Hepatocyte (in vitro differentiated cells): ENCODE measurements around the gene AUTS2. TPM values are rescaled to one million over a fixed set of nuclear protein-coding genes. Genes with fewer than 3 reads are reported as not detected.

Source experiments
- DNase-seq: peaks from one replicate; pipeline ENCODE4 v3.0.0-alpha.2; 2016; ENCODE audit warnings: low spot score
- H2AFZ ChIP-seq: fragments of 200-600 bp; sonication (generic); 2 replicates; pipeline ENCODE4 v1.6.0; 2016; ENCODE audit warnings: antibody characterized with exemption, mild to moderate bottlenecking
- H3K27ac ChIP-seq: fragments of 200-600 bp; sonication (generic); 2 replicates; pipeline ENCODE4 v1.5.1; 2016; ENCODE audit warnings: mild to moderate bottlenecking
- H3K27me3 ChIP-seq: fragments of 200-600 bp; sonication (generic); 2 replicates; pipeline ENCODE4 v1.6.1; 2016
- H3K36me3 ChIP-seq: fragments of 200-600 bp; sonication (generic); replicated peaks from 2 replicates; pipeline ENCODE4 v1.5.1; 2016; ENCODE audit warnings: low read depth; ENCODE audit not compliant: insufficient read depth
- H3K4me1 ChIP-seq: fragments of 200-600 bp; sonication (generic); 2 replicates; pipeline ENCODE4 v1.5.1; 2016; ENCODE audit warnings: mild to moderate bottlenecking, moderate library complexity; ENCODE audit not compliant: insufficient read depth
- H3K4me2 ChIP-seq: fragments of 200-600 bp; sonication (generic); 2 replicates; pipeline ENCODE4 v1.6.0; 2016
- H3K4me3 ChIP-seq: fragments of 200-600 bp; sonication (generic); 2 replicates; pipeline ENCODE4 v1.5.1; 2016; ENCODE audit warnings: mild to moderate bottlenecking
- H3K79me2 ChIP-seq: fragments of 200-600 bp; sonication (generic); 2 replicates; pipeline ENCODE4 v1.6.0; 2017; ENCODE audit warnings: mild to moderate bottlenecking
- H3K9me2 ChIP-seq: fragments of 200-600 bp; sonication (generic); replicated peaks from 2 replicates; pipeline ENCODE4 v1.6.0; 2017; ENCODE audit warnings: mild to moderate bottlenecking; ENCODE audit not compliant: insufficient read depth
- H3K9me3 ChIP-seq: fragments of 200-600 bp; sonication (generic); 2 replicates; pipeline ENCODE4 v1.5.1; 2016; ENCODE audit warnings: low read depth, mild to moderate bottlenecking
- H4K20me1 ChIP-seq: fragments of 200-600 bp; sonication (generic); 2 replicates; pipeline ENCODE4 v1.6.0; 2016; ENCODE audit warnings: mild to moderate bottlenecking; ENCODE audit not compliant: insufficient read depth, poor library complexity, severe bottlenecking
- CTCF ChIP-seq: fragments of 200-600 bp; sonication (generic); IDR thresholded peaks from 2 replicates; pipeline ENCODE4 v1.5.1; 2016; ENCODE audit warnings: antibody characterized with exemption, mild to moderate bottlenecking; ENCODE audit not compliant: poor library complexity
- EZH2 ChIP-seq: fragments of 200-600 bp; sonication (generic); IDR thresholded peaks from 2 replicates; pipeline ENCODE4 v1.6.1; 2016; ENCODE audit warnings: antibody characterized with exemption, mild to moderate bottlenecking, borderline replicate concordance
- EZH2phosphoT487 ChIP-seq: fragments of 200-600 bp; sonication (generic); IDR thresholded peaks from one replicate; pipeline ENCODE4 v1.6.1; 2018; ENCODE audit warnings: antibody characterized with exemption, mild to moderate bottlenecking, low read depth, moderate library complexity; ENCODE audit not compliant: unreplicated experiment, severe bottlenecking
- WGBS: methylation state at CpG from one replicate; pipeline ENCODE4 v1.1.6; 2016; ENCODE audit warnings: low lambda C conversion rate; ENCODE audit errors: missing lambda C conversion rate; 5-methylcytosine and 5-hydroxymethylcytosine counted together
- polyA plus RNA-seq: library from polyadenylated mRNA; unstranded; fragments of >200 nt; fragmentation: Nextera tagmentation; extraction: Ambion mirVana; gene quantifications from 2 replicates; pipeline ENCODE4 v1.2.1, GENCODE V29; 2016
- total RNA-seq: library from RNA; depleted of rRNA; stranded (reverse); fragments of >200 nt; gene quantifications from 2 replicates; pipeline ENCODE4 v1.2.3, GENCODE V29; 2014

The AUTS2 gene
- total and polyA plus RNA-seq, 2 experiments from 2014 or later, result 34.4 to 40.9 TPM

- Histone ChIP-seq H4K20me1 (peaks cover 8% of the 10 kb centered on the region), H3K27ac (peak overlapping the region; percentile 48), H2AFZ (no peak overlapping the region), H3K36me3 (no peaks in the 10 kb centered on the region), H3K9me2 (no peaks in the 10 kb centered on the region), H3K4me3 (no peak overlapping the region), H3K4me2 (no peak overlapping the region), H3K79me2 (peaks cover 17% of the 10 kb centered on the region), H3K9me3 (no peaks in the 10 kb centered on the region), H3K4me1 (peaks cover 17% of the 10 kb centered on the region), H3K27me3 (no peaks in the 10 kb centered on the region)
- peak; percentile 53 for DNase-seq
- TF ChIP-seq EZH2, result no peak
- TF ChIP-seq EZH2phosphoT487, result no peak
- TF ChIP-seq CTCF, result no peak
- WGBS, result 60% methylated on average over 3 of the region's 3 CpGs
These were observed 45.6 kb downstream of the AUTS2 start for GRCh38 chr7:69643708-69644445.

GRCh38 chr7:69645683-69646082 lies 47.4 kb downstream of the AUTS2 start:
- WGBS, result 49% methylated on average over 4 of the region's 4 CpGs
- no peak overlapping the region for H3K27ac ChIP-seq
- no peak overlapping the region for H3K4me2 ChIP-seq
- H3K9me3 ChIP-seq, result no peaks in the 10 kb centered on the region
- no peak overlapping the region for H3K4me3 ChIP-seq
- H3K36me3 ChIP-seq, result no peaks in the 10 kb centered on the region
- peaks cover 8% of the 10 kb centered on the region for H4K20me1 ChIP-seq
- DNase-seq, result no peak
- TF ChIP-seq EZH2 (no peak), EZH2phosphoT487 (no peak), CTCF (no peak)
- peaks cover 11% of the 10 kb centered on the region for H3K4me1 ChIP-seq
- no peak overlapping the region for H2AFZ ChIP-seq
- no peaks in the 10 kb centered on the region for H3K27me3 ChIP-seq
- no peaks in the 10 kb centered on the region for H3K9me2 ChIP-seq
- peaks cover 20% of the 10 kb centered on the region for H3K79me2 ChIP-seq

- Histone ChIP-seq H3K79me2 (peaks cover 20% of the 10 kb centered on the region), H3K4me3 (no peak overlapping the region)
- 82% methylated on average over 7 of the region's 7 CpGs for WGBS
These were observed 52.9 kb downstream of the AUTS2 start for GRCh38 chr7:69651101-69651590.

More at GRCh38 chr7:69651101-69651590, 52.9 kb downstream of the AUTS2 start:
- Histone ChIP-seq H3K9me2 (no peaks in the 10 kb centered on the region), H2AFZ (no peak overlapping the region), H3K27ac (no peak overlapping the region), H3K4me1 (peaks cover 7% of the 10 kb centered on the region), H3K9me3 (no peaks in the 10 kb centered on the region), H3K27me3 (no peaks in the 10 kb centered on the region), H3K4me2 (no peak overlapping the region), H4K20me1 (peaks cover 12% of the 10 kb centered on the region), H3K36me3 (no peaks in the 10 kb centered on the region)
- no peak for DNase-seq
- TF ChIP-seq EZH2, result no peak
- TF ChIP-seq CTCF, result no peak
- TF ChIP-seq EZH2phosphoT487, result no peak
